Measurements from ENCODE around the gene ACER2. TPM values are rescaled to one million over a fixed set of nuclear protein-coding genes. Genes with fewer than 3 reads are reported as not detected.

Gene ACER2
- total RNA-seq, 1 experiment from 2014 or later, result 0.84 TPM

DNA sequence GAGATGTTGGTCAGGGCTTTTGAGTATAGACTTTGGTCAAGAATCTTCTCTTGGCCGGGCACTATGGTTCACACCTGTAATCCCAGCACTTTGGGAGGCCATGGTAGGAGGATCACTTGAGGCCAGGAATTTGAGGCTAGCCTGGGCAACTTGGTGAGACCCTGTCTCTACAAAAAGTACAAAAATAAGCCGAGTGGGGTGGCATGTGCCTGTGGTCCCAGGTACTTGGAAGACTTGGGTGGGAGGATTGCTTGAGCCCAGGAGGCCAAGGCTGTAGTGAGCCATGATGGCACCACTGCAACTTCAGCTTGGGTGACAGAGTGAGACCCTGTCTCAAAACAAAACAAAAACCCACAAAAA, 57.5 kb downstream of the ACER2 start:
- POLR2A ChIA-PET (ENCODE audit: low non-redundant PET), result no interaction called here
- no peaks in the 10 kb centered on the region for H3K4me1 ChIP-seq (ENCODE audit: insufficient read depth, low read length, poor library complexity, severe bottlenecking)
- CTCF ChIA-PET, result no interaction called here
- no peaks in the 10 kb centered on the region for H3K36me3 ChIP-seq (ENCODE audit: insufficient read depth, low read length, poor library complexity, severe bottlenecking)
- no peak for TF ChIP-seq EZH2 (IDR thresholded peaks at IDR 0.05; ENCODE audit: borderline replicate concordance, low read depth, low read length, poor library complexity, severe bottlenecking)
- TF ChIP-seq, protein P1, sequence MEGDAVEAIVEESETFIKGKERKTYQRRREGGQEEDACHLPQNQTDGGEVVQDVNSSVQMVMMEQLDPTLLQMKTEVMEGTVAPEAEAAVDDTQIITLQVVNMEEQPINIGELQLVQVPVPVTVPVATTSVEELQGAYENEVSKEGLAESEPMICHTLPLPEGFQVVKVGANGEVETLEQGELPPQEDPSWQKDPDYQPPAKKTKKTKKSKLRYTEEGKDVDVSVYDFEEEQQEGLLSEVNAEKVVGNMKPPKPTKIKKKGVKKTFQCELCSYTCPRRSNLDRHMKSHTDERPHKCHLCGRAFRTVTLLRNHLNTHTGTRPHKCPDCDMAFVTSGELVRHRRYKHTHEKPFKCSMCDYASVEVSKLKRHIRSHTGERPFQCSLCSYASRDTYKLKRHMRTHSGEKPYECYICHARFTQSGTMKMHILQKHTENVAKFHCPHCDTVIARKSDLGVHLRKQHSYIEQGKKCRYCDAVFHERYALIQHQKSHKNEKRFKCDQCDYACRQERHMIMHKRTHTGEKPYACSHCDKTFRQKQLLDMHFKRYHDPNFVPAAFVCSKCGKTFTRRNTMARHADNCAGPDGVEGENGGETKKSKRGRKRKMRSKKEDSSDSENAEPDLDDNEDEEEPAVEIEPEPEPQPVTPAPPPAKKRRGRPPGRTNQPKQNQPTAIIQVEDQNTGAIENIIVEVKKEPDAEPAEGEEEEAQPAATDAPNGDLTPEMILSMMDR (conservative IDR thresholded peaks at IDR 0.05; ENCODE audit: low read depth, low read length), result no peak
- no peaks in the 10 kb centered on the region for H3K27me3 ChIP-seq (replicated peaks; ENCODE audit: insufficient read depth, low read depth, low read length, poor library complexity)
- intact Hi-C loops (cut with micrococcal nuclease; ENCODE audit: unreplicated experiment), result no loop called here
- no TSS peak for BruUV-seq (replicated peaks)
- H3K27ac ChIP-seq (ENCODE audit: low read depth, low read length, poor library complexity, severe bottlenecking), result no peak overlapping the region
- DNase-seq (ENCODE audit: low spot score), result no peak
- no peaks in the 10 kb centered on the region for H3K9me3 ChIP-seq (ENCODE audit: low read depth, low read length, poor library complexity, severe bottlenecking)
- no peak overlapping the region for H3K4me3 ChIP-seq (ENCODE audit: low read depth, low read length, poor library complexity, severe bottlenecking)

DNA sequence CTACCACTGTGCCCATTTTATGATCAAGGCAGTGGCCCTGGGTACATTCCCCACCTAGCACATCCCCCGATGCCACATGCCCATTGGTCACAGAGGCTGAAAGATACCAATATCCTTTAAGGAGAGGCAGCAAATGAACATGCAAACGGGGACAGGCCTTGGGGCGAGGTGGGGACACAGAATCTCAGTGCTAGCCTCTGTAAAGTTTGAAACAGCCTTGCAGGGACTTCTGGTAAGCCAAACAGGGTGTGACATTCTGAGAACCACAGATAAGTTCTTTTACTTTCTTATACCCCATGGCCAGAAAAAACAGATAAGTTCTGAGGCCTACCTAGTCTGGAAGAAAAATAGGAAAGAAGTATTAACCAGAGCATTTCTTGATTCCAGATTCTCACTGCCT, 60.5 kb downstream of the ACER2 start:
- Histone ChIP-seq H3K27me3 (replicated peaks; ENCODE audit: insufficient read depth, low read depth, low read length, poor library complexity) (no peaks in the 10 kb centered on the region), H3K27ac (ENCODE audit: low read depth, low read length, poor library complexity, severe bottlenecking) (no peak overlapping the region), H3K4me3 (ENCODE audit: low read depth, low read length, poor library complexity, severe bottlenecking) (no peak overlapping the region), H3K9me3 (ENCODE audit: low read depth, low read length, poor library complexity, severe bottlenecking) (no peaks in the 10 kb centered on the region), H3K4me1 (ENCODE audit: insufficient read depth, low read length, poor library complexity, severe bottlenecking) (no peaks in the 10 kb centered on the region), H3K36me3 (ENCODE audit: insufficient read depth, low read length, poor library complexity, severe bottlenecking) (no peaks in the 10 kb centered on the region)
- no TSS peak for BruUV-seq (replicated peaks)
- no peak for DNase-seq (ENCODE audit: low spot score)
- intact Hi-C loops (cut with micrococcal nuclease; ENCODE audit: unreplicated experiment), result no loop called here
- ChIA-PET POLR2A (ENCODE audit: low non-redundant PET) (no interaction called here), CTCF (no interaction called here)
- no peak for TF ChIP-seq EZH2 (IDR thresholded peaks at IDR 0.05; ENCODE audit: borderline replicate concordance, low read depth, low read length, poor library complexity, severe bottlenecking)
- TF ChIP-seq, protein P1 (conservative IDR thresholded peaks at IDR 0.05; ENCODE audit: low read depth, low read length), result no peak

DNA sequence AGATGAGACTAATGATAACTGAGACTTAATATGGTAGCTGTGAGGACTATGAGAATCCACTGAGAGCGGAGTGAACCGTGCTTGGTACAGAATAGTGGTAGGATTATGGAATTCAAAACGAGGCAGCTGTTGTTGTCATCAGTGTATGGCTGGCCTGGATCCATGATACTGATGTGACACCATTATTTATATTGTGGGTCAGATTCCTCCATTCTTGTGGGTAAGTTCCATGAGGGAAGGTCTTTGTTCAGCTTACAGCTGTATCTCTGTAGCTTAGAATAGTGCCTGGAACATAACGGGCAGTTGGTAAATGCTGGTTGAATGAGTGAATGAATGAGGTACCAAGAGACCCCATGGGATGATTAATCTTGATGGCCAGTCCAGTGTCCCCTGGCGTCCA, 61.8 kb downstream of the ACER2 start:
- intact Hi-C loops (cut with micrococcal nuclease; ENCODE audit: unreplicated experiment), result no loop called here
- BruUV-seq (replicated peaks), result no TSS peak
- Histone ChIP-seq H3K9me3 (ENCODE audit: low read depth, low read length, poor library complexity, severe bottlenecking) (no peaks in the 10 kb centered on the region), H3K4me1 (ENCODE audit: insufficient read depth, low read length, poor library complexity, severe bottlenecking) (no peaks in the 10 kb centered on the region), H3K36me3 (ENCODE audit: insufficient read depth, low read length, poor library complexity, severe bottlenecking) (no peaks in the 10 kb centered on the region), H3K27me3 (replicated peaks; ENCODE audit: insufficient read depth, low read depth, low read length, poor library complexity) (no peaks in the 10 kb centered on the region), H3K4me3 (ENCODE audit: low read depth, low read length, poor library complexity, severe bottlenecking) (no peak overlapping the region), H3K27ac (ENCODE audit: low read depth, low read length, poor library complexity, severe bottlenecking) (no peak overlapping the region)
- TF ChIP-seq, protein P1 (conservative IDR thresholded peaks at IDR 0.05; ENCODE audit: low read depth, low read length), result no peak
- TF ChIP-seq EZH2 (IDR thresholded peaks at IDR 0.05; ENCODE audit: borderline replicate concordance, low read depth, low read length, poor library complexity, severe bottlenecking), result no peak
- DNase-seq (ENCODE audit: low spot score), result no peak
- POLR2A ChIA-PET (ENCODE audit: low non-redundant PET), result no interaction called here
- CTCF ChIA-PET, result interaction anchor here (1.2 kb wide), 1 partner anchor 452 kb away, joined by 6 read pairs; no protein-coding TSS in a partner anchor

All from A673 (cell line).